Measurements from ENCODE around the gene C1orf232. TPM values are rescaled to one million over a fixed set of nuclear protein-coding genes. Genes with fewer than 3 reads are reported as not detected.

Gene C1orf232
- total RNA-seq (2011; cell fraction: chromatin; rRNA removed; ENCODE audit: low replicate concordance): not detected in 2 replicates
- not detected in 2 replicates for total RNA-seq (2011; cell fraction: nucleolus; rRNA removed)
- total RNA-seq (2011; cell fraction: nucleoplasm; rRNA removed): not detected in 2 replicates
- total RNA-seq (2014; rRNA removed) (not detected in 2 replicates), total RNA-seq (2014; rRNA removed; fragmentation: Illumina TruSeq; extraction: Trizol) (not detected in 2 replicates), total RNA-seq (2015; rRNA removed; fragmentation: Illumina TruSeq; extraction: Trizol) (not detected in 2 replicates), total RNA-seq (2021) (not detected in 2 replicates), polyA plus RNA-seq (2011; rRNA removed) (not detected in 2 replicates), polyA plus RNA-seq (2014; fragmentation: Illumina TruSeq; extraction: Trizol) (not detected in 2 replicates), polyA plus RNA-seq (2014; fragmentation: Nextera tagmentation; extraction: Ambion mirVana) (not detected), polyA plus RNA-seq (2014; rRNA removed) (not detected in 2 replicates), polyA minus RNA-seq (2011; rRNA and poly(A)+ RNA removed) (not detected in 2 replicates), Bru-seq, nascent RNA (percentile 13 among the genes with signal in this experiment), BruChase-seq, experiment 1, labeled RNA remaining after a 2-hour chase (not detected), BruChase-seq, experiment 2, labeled RNA remaining after a 6-hour chase (percentile 10 among the genes with signal in this experiment)
- not detected in 2 replicates for polyA plus RNA-seq (2011; cell fraction: cytosol; rRNA removed)
- polyA plus RNA-seq (2011; cell fraction: nucleus; rRNA removed): not detected in 2 replicates
- polyA plus RNA-seq (2012): not detected in 2 replicates
- polyA minus RNA-seq (2011; cell fraction: cytosol; rRNA and poly(A)+ RNA removed): not detected in 2 replicates
- polyA minus RNA-seq (2011; cell fraction: nucleus; rRNA and poly(A)+ RNA removed): not detected in 2 replicates
- long read RNA-seq, experiment 1: 0 reads
- long read RNA-seq, experiment 2: 0 reads
- long read RNA-seq, experiment 3: 0 reads

GRCh38 chr1:26168410-26169197 lies at the start of gene C1orf232:
TSS of gene C1orf232 (minus strand) at chr1:26168963. CDS start at chr1:26168499, 464 bp downstream.
- Histone ChIP-seq H3K4me1 (replicated peaks in 1 of 2; ENCODE audit: control insufficient read depth in 2 of 2, insufficient read depth in 2 of 2, low read length in 2 of 2) (peaks cover 21 to 43% of the 10 kb centered on the region in 2 experiments), H3K4me2 (ENCODE audit: insufficient read depth, low read length) (peak within 1 kb of the TSS; percentile 96), H3K9me1 (ENCODE audit: control insufficient read depth, insufficient read depth, low read length) (peaks cover 4% of the 10 kb centered on the region), H3K36me3 (ENCODE audit: control insufficient read depth, insufficient read depth, low read length) (peaks cover 17% of the 10 kb centered on the region; the same call in 1 of the 3 replicates), H3K27ac (ENCODE audit: extremely low read depth, low read depth, low read length) (peak within 1 kb of the TSS; percentile 85), H3K9ac (ENCODE audit: insufficient read depth in 1 of 2, low read depth in 2 of 2, low read length in 2 of 2) (peak within 1 kb of the TSS; percentile 88 to 98), H4K20me1 (replicated peaks; ENCODE audit: control insufficient read depth, insufficient read depth, low read length) (no peaks in the 10 kb centered on the region), H3K4me3 (peak within 1 kb of the TSS; percentile 89), H3K79me2 (ENCODE audit: control insufficient read depth, insufficient read depth, low read length) (peaks cover 21% of the 10 kb centered on the region), H3K9me3 (replicated peaks; ENCODE audit: control insufficient read depth, insufficient read depth, low read depth, low read length) (no peaks in the 10 kb centered on the region), H3K27me3 (ENCODE audit: control insufficient read depth in 2 of 2, insufficient read depth in 2 of 2, low read length in 2 of 2) (no peaks in the 10 kb centered on the region), H2AFZ (ENCODE audit: low read depth, low read length) (peak within 1 kb of the TSS; percentile 90)
- intact Hi-C loops (cut with micrococcal nuclease) (loop anchor here (2.0 kb wide), 2 partner anchors 32 to 66 kb away; partner anchors contain the start of gene CEP85), in situ Hi-C loops (cut with MboI) (no loop called here)
- CTCF ChIA-PET (ENCODE audit: low intra/inter-chr PET ratio): interaction anchor here (0.5 to 1.9 kb wide), 5 partner anchors 31 to 204 kb away, joined by 3 to 8 read pairs (median 3); partner anchors contain the start of gene ZNF683
- BruUV-seq (replicated peaks): no TSS peak
- DNase-seq (ENCODE audit: extremely low read depth in 1 of 4, low spot score in 3 of 4): peak in 1 of 4 experiments; percentile 7
- peak; percentile 51 for FAIRE-seq
- 0 out of 2 replicates have a peak, but pooled peaks have one; percentile 42 for TF ChIP-seq NR3C1 (CRISPR knock-in tag; IDR thresholded peaks at IDR 0.05)
- 0 out of 2 replicates have a peak, but pooled peaks have one; percentile 31 for TF ChIP-seq NR2F6 (CRISPR knock-in tag; IDR thresholded peaks at IDR 0.05)
- TF ChIP-seq FOSL1 (tag; conservative IDR thresholded peaks at IDR 0.05): no peak
- TF ChIP-seq PML (IDR thresholded peaks at IDR 0.05; ENCODE audit: low read length): 0 out of 2 replicates have a peak, but pooled peaks have one; percentile 31
- TF ChIP-seq ZNF551 (CRISPR knock-in tag; IDR thresholded peaks at IDR 0.05): no peak
- peak; percentile 80 for TF ChIP-seq NFIC (IDR thresholded peaks at IDR 0.05)
- peak; percentile 8 for TF ChIP-seq PRDM10 (IDR thresholded peaks at IDR 0.05; ENCODE audit: partially characterized antibody)
- POLR2A ChIA-PET: interaction anchor here (0.5 to 1.2 kb wide), 2 partner anchors 8 to 38 kb away, joined by 3 to 6 read pairs; no protein-coding TSS in a partner anchor
- 54% methylated on average over 5 of the region's 5 CpGs for WGBS (ENCODE audit: insufficient coverage, low coverage, missing lambda C conversion rate)
- no peak for ATAC-seq
